Head of caudate nucleus (tissue), 42 donors: Measurements from ENCODE around the gene TRAF7.
A peak's percentile ranks its signal among the peaks of the same experiment; 100 is the strongest.
"Not testable (repeated sequence)": the region's sequence is repeated elsewhere in the genome, so short reads cannot be mapped to it uniquely, and the experiment has no call there.

ENCODE experiments used
- DNase-seq, 42 donors: peaks; one replicate each; pipeline versions ENCODE4 v3.0.0 to v3.0.0-alpha.2; 2020 to 2021; ENCODE audit warnings: mixed read lengths in 7 of 42
- intact Hi-C: fragments of 100-400 bp; cut with DNase I; formaldehyde crosslinking; loops from one replicate; pipeline ENCODE4 v1.15.0; 2022

The TRAF7 gene

GRCh38 chr16:2155091-2155950 lies at the start of gene TRAF7:
Gene TRAF7 (plus strand): TSS chr16:2155782. CDS start chr16:2163921, 8,139 bp downstream.
- DNase-seq, result peak; percentile 96 to 100 (median 99)

GRCh38 chr16:2106211-2106610 lies 49.4 kb upstream of the TRAF7 start:
- intact Hi-C loops, DNase-seq: not testable (repeated sequence)

More at GRCh38 chr16:2155091-2155950, at the start of gene TRAF7:
- intact Hi-C loops, result loop anchor here (5.0 kb wide), 1 partner anchor 133 kb away; no protein-coding TSS in a partner anchor

GRCh38 chr16:2107121-2107790 lies 48.3 kb upstream of the TRAF7 start:
- intact Hi-C loops, DNase-seq: not testable (repeated sequence)

- DNase-seq, intact Hi-C loops: not testable (repeated sequence)
Observed at GRCh38 chr16:2107791-2108125, 47.8 kb upstream of the TRAF7 start.

- DNase-seq, intact Hi-C loops: not testable (repeated sequence)
Observed at GRCh38 chr16:2108446-2109270, 46.9 kb upstream of the TRAF7 start.

- DNase-seq, intact Hi-C loops: not testable (repeated sequence)
Observed at GRCh38 chr16:2109271-2109580, 46.4 kb upstream of the TRAF7 start.

GRCh38 chr16:2109872-2110271 lies 45.7 kb upstream of the TRAF7 start:
- DNase-seq, result not testable (repeated sequence)

GRCh38 chr16:2110332-2111008 lies 45.1 kb upstream of the TRAF7 start:
- intact Hi-C loops, DNase-seq: not testable (repeated sequence)

More at GRCh38 chr16:2109872-2110271, 45.7 kb upstream of the TRAF7 start:
- intact Hi-C loops, result not testable (repeated sequence)

GRCh38 chr16:2111009-2111353 lies 44.6 kb upstream of the TRAF7 start:
- DNase-seq, intact Hi-C loops: not testable (repeated sequence)

- not testable (repeated sequence) for DNase-seq
Observed at GRCh38 chr16:2111412-2112335, 43.9 kb upstream of the TRAF7 start.

GRCh38 chr16:2112539-2113106 lies 43.0 kb upstream of the TRAF7 start:
- DNase-seq, intact Hi-C loops: not testable (repeated sequence)

More at GRCh38 chr16:2111412-2112335, 43.9 kb upstream of the TRAF7 start:
- intact Hi-C loops, result not testable (repeated sequence)

- DNase-seq, result not testable (repeated sequence)
Observed at GRCh38 chr16:2114225-2114624, 41.4 kb upstream of the TRAF7 start.

GRCh38 chr16:2114885-2115590 lies 40.5 kb upstream of the TRAF7 start:
- intact Hi-C loops, result not testable (repeated sequence)

More at GRCh38 chr16:2114225-2114624, 41.4 kb upstream of the TRAF7 start:
- intact Hi-C loops, result not testable (repeated sequence)

GRCh38 chr16:2115591-2115973 lies 40.0 kb upstream of the TRAF7 start:
- intact Hi-C loops, result no loop called here
- no peak for DNase-seq

More at GRCh38 chr16:2114885-2115590, 40.5 kb upstream of the TRAF7 start:
- DNase-seq, result not testable (repeated sequence)

- DNase-seq, intact Hi-C loops: not testable (repeated sequence)
Observed at GRCh38 chr16:2116428-2116827, 39.2 kb upstream of the TRAF7 start.

GRCh38 chr16:2117341-2117740 lies 38.2 kb upstream of the TRAF7 start:
- intact Hi-C loops, result not testable (repeated sequence)

More at GRCh38 chr16:2117341-2117740, 38.2 kb upstream of the TRAF7 start:
- DNase-seq, result not testable (repeated sequence)
